Liver (tissue), 3 donors: Measurements from ENCODE around the gene EBLN2.

Experiments
- ATF3 ChIP-seq: IDR thresholded peaks from 2 replicates; pipeline ENCODE4 v1.6.1; 2016; ENCODE audit warnings: antibody characterized with exemption
- CTCF ChIP-seq: fragments of 150-350 bp; IDR thresholded peaks from 2 replicates; pipeline ENCODE4 v1.5.1; 2017; ENCODE audit warnings: improper control_type of control experiment, low read depth, low read length; ENCODE audit not compliant: missing input control
- JUND ChIP-seq, 2 donors: IDR thresholded peaks; 2 replicates each; pipeline ENCODE4 v1.6.1; 2016; ENCODE audit warnings: antibody characterized with exemption in 2 of 2
- RAD21 ChIP-seq, 2 donors: IDR thresholded peaks; 2 replicates each; pipeline ENCODE4 v1.6.1; 2016; ENCODE audit warnings: antibody characterized with exemption in 2 of 2, mild to moderate bottlenecking in 2 of 2
- REST ChIP-seq: IDR thresholded peaks from 2 replicates; pipeline ENCODE4 v1.6.1; 2016; ENCODE audit warnings: antibody characterized with exemption, mild to moderate bottlenecking
- donor health status: healthy.
- donor health status: healthy.

- TF ChIP-seq ATF3: no peak
- TF ChIP-seq CTCF: no peak
- TF ChIP-seq REST: no peak
- no peak for TF ChIP-seq RAD21 (IDR thresholded peaks at IDR 0.05)
- no peak for TF ChIP-seq JUND (IDR thresholded peaks at IDR 0.05)
Observed at GRCh38 chr3:73036694-73037591, 24.5 kb upstream of the EBLN2 start.
